NCI-H748 treated with DMSO at 0.1 percent for 48 hours (cell line): ENCODE results near the gene CEP78.

Experiments
- DNase-seq: peaks from one replicate; lab custom pipeline; 2025; lab: John Stamatoyannopoulos, UW

CEP78 gene

GRCh38 chr9:78307360-78307759 lies 71.5 kb downstream of the CEP78 start:
- no peak for DNase-seq

DNA sequence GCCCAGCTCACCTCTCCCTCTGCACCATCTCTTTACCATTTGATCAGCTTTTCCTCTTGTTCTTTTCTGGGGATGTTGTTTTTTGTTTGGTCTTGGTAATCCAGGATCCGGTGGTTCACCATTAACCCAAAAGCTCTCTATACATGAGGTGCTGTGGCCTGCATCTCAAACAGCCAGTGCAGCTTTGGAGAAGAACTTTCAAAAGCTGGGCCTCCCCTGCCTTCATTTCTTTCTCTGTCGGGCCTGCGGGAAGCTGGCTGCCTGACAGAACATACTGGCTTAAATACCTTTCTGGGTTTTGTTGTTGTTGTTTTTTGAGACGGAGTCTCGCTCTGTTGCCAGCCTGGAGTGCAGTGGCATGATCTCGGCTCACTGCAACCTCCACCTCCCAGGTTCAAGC lies 73.2 kb downstream of the CEP78 start:
- DNase-seq = no peak

DNA sequence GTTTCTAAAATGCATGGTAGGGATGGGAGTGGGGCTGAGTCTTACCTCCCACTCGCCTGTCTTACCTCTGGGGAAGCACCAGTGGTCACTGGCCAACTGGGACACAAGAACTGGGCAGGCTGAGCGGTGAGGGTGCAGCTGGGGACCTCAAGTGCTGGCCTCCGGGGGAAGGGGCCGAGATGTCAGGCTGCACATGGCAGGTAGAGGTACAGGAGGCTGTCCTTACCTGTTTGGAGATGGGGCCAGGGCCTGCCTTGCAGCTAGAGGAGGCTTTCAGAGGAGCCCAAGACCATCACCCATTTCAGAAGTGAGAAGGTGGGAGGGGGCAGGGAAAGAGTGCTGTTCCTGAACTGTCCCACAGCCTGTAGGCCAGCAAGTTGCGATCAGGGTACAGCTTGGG lies 75.2 kb downstream of the CEP78 start:
- DNase-seq = no peak

- no peak for DNase-seq
Measured at GRCh38 chr9:78311886-78312524, 76.1 kb downstream of the CEP78 start.

DNA sequence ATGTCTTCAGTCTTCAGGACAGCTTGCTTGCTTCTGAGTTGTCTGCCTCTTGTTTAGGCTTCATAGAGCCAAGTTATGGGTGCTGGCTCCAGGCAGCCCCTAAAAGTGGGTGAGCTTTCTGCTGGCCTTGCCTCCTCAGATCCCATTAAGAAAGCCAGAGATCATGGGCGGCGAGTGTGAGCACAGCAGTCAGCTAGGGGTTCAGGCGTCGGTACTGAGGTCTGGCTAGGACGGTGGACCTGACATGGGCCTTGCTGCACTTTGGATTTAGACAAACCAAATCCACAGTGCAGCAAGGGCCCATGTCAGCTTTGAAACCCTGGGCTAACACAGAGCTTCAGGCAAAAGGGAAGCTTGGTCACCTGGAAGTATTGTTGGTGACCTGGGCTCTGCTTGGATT lies 78.7 kb downstream of the CEP78 start:
- DNase-seq = no peak

DNA sequence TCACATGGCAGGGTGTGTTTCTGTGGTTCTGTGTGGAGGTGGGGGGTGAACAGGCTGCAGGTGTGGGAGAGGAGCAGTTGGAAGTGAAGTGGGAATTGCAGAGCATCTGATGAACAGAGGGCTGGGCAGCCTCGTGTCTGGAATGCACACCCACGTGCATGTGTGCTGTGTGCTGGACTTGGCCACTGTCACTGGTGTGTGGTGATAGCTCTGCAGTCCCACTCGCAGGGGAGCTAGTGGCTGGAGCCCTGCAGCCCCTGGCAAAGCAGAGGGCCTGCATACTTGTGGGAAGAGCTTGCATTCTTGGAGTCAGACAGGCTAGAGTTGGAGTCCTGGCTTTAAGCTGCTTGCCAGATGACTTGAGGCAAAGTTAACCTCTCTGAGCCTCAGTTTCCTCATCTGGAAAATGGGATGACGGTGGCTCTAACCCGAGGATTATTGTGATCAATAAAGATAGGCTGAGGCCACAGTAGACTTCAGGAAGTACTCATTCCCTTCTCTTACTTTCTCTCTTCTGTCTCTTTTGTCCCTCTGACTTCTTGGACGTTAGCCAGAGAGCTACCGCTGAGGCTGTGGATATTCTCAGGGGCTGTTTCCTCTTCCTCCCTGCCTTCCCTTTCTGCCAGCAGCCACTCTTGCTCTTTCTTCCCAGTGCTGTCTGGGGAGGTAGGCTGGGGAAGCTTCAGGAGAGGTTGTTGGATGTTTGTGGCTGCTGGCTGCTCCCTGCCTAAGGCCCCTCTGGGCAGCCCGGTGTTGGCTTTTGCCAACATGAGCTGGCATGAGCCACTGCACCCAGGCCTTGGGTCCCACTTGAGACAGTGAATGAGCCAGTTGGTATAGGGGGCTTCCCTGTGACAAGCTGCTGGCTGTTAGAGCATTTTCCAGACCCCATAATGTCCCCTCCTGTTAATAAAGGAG lies 79.3 kb downstream of the CEP78 start:
- no peak for DNase-seq

DNA sequence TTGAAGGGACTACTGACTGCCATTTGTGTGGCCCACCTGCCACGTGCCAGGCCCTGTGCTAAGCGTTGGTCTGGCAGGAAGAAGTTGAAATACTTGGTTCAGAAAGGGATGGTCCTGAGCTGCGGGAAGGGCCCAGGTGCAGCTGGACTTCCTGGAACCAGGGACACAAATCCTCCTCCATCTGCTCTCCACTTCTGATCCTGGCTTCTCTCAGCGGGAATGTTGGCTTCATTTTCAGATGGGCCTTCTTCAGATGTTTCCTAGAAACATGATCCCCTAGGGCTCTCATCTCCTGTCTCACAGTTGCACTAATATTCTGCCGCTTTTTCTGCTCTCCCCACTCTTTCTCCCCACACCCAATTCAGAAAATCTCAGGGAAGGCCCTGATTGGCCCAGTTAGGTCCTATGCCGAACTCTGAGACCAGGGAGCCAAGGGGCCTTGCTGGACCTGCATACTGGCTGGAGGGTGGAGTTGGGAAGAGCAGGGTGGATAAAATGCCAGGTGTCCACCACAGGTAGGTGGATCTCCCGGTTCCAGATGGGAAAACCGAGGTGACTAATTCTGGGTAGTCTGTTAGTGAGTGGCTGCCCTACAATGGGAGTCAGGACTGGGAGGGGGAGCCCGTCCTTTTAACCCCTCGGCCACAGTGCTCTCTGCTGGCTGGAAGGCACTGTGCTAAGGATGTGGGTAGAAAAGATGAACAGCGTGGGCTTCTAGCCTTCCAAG lies 80.5 kb downstream of the CEP78 start:
- no peak for DNase-seq

GRCh38 chr9:78319197-78320029 lies 83.5 kb downstream of the CEP78 start:
- no peak for DNase-seq

DNA sequence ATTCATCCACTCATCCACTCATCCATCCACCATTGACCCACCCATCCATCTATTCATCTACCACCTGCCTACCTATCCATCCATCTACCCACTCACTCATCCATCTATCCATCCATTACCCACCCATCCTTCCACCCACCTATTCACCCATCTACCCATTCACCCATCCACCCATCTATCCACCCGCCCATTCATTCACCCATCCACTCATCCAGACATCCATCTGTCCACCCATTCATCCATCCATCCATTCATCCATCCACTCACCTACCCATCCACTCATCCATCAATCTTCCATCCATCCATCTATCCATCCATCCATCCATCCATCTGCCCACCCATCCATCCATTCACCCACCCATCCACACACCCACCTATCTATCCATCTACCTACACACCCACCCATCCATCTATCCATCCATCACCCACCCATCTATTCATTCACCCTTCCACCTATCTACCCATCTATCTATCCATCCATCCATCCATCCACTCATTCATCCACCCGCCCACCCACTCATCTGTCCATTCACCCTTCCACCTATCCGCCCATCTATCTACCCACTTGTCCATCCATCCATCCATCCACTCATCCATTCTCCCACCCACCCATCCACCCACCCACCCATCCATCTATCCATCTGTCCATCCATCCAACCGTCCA lies 84.3 kb downstream of the CEP78 start:
- DNase-seq = no peak

- DNase-seq = no peak
Measured at GRCh38 chr9:78320875-78321496, 85.1 kb downstream of the CEP78 start.

DNA sequence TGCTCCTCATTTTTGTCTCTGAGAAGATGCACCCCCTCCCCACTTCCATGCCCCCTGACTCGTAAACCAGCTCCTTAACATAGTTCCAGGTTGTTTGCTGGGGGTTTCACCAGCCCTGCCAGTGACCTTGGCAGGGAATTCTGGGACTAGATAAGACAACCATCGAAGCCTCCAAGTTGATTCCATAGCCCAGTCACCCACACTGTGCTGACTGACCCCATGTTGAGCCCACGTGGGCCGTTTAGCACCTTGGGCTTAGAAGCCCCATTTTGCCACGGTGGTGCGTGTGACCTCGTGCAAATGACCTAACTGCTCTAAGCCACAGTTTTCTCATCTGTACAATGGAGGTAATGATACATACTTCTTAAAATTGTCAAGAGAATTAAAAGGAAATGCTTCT lies 85.6 kb downstream of the CEP78 start:
- no peak for DNase-seq

GRCh38 chr9:78324068-78324650 lies 88.3 kb downstream of the CEP78 start:
- DNase-seq = no peak

- DNase-seq = no peak
Measured at GRCh38 chr9:78324682-78325081, 88.8 kb downstream of the CEP78 start.

GRCh38 chr9:78325343-78325742 lies 89.5 kb downstream of the CEP78 start:
- no peak for DNase-seq

DNA sequence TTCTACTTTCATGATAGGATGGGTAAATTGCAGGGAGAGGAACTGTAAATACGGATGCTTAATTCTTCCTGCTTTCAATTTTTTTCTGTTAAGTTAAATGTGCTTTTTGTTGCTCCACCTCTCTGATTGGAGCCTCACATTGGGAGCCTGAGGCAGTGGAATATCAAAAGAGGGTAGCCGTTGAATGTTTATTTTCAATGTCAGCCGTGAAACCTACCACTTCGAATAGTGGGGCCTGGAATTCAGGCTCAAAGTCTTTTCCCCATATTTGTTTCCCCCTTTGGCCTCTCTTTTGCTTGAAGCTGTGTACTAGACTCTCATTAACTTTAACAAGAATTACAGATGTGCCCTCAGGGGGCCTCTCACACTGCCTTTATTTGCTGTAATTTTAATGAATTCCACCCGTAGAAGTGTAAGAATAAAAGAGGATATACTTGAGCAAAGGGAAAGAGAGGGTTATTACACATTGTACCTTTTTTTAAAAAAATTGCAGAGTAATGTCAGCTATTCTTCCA lies 90.0 kb downstream of the CEP78 start:
- no peak for DNase-seq

DNA sequence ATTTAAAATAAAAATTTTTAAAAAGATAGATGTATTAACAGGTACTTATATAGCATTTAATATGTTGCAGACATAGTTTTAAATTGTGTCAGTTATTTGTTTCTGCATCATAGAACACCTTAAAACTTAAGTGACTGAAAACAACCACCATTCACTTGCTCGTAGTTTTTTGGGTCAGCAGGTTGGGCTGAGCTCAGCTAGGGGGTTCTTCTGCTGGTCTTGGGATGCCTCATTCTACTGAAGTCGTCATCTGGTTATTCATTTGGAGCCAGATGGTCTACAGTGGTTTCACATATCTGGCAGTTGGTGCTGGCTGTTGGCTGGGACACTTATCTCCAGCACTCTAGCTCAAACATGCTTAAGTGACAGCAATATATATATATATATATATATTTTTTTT lies 90.7 kb downstream of the CEP78 start:
- DNase-seq = no peak
